GM19099 (cell line): Measurements from ENCODE around the gene ALDH8A1.

ENCODE experiments used
- POLR2A ChIP-seq: IDR thresholded peaks from 3 replicates; pipeline ENCODE4 v1.6.1; 2011; ENCODE audit warnings: low read depth; ENCODE audit not compliant: insufficient read length; ENCODE audit errors: extremely low read depth

The ALDH8A1 gene, protein sequence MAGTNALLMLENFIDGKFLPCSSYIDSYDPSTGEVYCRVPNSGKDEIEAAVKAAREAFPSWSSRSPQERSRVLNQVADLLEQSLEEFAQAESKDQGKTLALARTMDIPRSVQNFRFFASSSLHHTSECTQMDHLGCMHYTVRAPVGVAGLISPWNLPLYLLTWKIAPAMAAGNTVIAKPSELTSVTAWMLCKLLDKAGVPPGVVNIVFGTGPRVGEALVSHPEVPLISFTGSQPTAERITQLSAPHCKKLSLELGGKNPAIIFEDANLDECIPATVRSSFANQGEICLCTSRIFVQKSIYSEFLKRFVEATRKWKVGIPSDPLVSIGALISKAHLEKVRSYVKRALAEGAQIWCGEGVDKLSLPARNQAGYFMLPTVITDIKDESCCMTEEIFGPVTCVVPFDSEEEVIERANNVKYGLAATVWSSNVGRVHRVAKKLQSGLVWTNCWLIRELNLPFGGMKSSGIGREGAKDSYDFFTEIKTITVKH

DNA sequence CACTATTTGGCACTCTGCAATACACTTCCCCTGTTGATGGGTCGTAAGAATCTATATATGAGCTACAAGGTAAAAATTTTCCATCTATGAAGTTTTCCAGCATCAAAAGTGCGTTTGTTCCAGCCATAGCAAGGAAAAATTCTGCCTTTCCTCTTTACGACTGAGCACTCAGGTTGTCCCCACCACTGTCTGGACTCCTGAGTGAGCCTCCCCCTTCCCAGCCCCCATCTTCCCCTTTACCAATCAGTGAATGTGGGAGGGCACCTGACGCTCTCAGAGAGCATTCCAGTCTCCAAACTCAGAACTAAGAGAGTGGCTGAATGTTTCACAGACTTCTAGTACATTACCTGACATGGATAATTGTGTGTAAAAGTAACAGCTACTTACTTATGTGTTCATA, at the start of gene ALDH8A1:
ALDH8A1 (minus strand) TSS at position 175 of the 400 bp plus-strand sequence; CDS start at position 127, 48 bp downstream.
- no peak for TF ChIP-seq POLR2A

GRCh38 chr6:134999107-134999506, 49.2 kb upstream of the ALDH8A1 start:
- no peak for TF ChIP-seq POLR2A

DNA sequence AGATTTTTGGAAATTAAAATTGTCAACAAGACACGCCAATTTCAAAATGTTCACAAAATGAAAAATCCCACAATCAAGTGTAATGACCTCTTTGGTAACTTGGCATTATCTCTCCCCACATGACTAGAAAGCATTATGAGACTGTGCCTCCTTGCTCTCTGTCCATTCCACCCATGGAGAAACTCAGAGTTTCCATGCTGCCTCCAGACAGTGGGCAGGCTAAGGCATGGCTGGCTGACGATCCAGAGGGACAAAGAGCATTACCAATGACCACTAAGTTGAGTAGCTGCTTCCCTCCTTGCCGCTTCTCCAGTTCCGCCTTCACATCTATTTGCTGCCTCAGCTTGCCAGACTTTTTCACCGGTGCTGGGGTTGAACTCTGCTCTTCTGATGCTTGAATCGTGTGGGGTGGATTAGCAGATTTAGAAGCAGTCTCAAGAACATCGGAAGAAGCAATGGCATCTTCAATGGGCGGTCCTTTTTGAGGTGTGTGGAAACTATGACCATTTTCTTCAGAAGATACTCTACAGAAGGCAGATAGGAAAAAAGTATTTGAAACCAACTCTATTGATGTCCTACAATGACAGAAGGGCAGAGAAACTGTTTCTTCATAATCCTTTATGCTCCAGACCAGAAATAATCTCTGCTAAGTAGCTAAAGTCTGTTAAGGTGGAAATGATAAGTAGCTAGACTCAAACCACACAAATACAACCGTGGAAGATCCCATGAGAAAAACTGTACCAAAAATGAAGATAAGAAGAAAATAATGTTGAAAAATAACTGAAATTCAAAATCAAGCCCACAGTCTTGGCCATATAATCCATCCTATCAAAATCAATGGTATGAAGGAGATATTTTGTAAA, 47.5 kb upstream of the ALDH8A1 start:
- no peak for TF ChIP-seq POLR2A

DNA sequence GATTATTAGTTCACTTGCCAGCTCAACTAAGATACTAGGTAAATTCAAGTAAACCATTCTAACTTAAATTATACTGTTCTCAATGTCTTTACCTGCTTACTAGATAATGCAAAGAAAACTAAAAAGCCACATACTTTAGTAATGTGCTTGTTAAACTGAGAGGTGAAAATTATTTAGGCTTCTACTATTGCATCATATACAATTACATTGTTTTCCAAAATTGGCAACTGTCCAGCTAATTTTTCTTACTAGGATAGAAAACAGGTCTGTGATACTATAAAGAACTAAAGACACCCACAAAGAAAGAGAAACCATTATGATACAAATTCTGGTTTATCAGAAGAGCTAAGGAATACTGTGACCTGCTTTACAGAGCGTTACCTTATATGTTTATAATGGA, 45.6 kb upstream of the ALDH8A1 start:
- TF ChIP-seq POLR2A = no peak

GRCh38 chr6:134994431-134994830, 44.5 kb upstream of the ALDH8A1 start:
- no peak for TF ChIP-seq POLR2A

GRCh38 chr6:134992155-134992554, 42.3 kb upstream of the ALDH8A1 start:
- no peak for TF ChIP-seq POLR2A

DNA sequence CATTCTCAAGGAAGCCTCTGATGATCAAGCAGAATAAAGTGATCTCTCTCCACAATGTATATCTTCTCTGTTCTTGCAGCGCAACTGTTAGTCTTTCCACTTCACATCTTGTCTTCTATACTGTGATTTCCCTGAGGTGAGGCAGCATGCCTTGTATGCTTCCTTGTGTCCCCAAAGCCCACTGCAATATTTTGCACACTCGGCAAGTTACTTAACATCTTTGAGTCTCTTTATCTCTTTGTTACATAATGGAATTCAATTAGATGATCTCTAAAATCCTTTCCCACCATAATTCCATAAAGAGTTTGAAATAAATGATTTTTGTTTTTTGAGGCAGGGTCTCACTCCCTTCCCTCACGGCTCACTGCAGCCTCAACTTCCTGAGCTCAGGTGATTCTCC, 40.4 kb upstream of the ALDH8A1 start:
- TF ChIP-seq POLR2A = no peak

GRCh38 chr6:134984821-134985220, 34.9 kb upstream of the ALDH8A1 start:
- no peak for TF ChIP-seq POLR2A

DNA sequence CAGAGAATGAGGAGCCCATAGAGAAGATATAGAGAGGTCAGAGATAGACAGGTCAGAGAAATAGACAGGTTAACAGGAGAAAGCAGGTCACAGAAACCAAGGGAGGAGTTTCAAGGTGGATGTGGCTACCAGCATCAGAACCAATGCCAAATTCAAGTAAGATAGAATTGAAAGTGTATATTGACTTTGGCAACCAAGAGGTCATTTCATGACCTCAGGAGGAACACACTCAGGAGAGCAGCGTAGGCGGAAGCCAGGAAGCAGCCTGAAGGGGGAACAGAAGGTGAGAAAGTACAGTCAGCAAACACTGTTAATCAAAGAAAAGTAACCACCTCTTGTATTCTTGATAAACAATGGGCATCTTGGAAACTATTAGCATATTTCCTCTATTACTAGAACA, 33.9 kb upstream of the ALDH8A1 start:
- no peak for TF ChIP-seq POLR2A

DNA sequence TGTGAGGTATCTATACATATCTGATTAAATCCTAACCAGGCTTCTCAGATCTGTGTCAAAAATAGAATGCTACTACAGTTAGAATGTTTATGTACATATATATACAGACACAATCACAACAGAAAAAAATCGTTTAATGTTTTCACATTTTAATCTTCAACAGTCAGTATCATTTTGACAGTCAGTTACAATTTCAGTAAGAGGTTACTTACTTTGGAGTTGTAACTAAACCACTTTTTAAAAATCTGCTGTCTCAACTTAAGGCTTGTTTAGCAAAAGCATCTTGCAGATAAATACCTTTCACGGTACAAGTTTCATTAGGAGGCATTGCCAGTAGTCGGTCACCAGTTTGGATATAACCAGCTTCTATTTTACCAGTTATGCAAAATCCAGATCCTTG, 32.3 kb upstream of the ALDH8A1 start:
- no peak for TF ChIP-seq POLR2A

GRCh38 chr6:134980846-134981245, 30.9 kb upstream of the ALDH8A1 start:
- TF ChIP-seq POLR2A = no peak

DNA sequence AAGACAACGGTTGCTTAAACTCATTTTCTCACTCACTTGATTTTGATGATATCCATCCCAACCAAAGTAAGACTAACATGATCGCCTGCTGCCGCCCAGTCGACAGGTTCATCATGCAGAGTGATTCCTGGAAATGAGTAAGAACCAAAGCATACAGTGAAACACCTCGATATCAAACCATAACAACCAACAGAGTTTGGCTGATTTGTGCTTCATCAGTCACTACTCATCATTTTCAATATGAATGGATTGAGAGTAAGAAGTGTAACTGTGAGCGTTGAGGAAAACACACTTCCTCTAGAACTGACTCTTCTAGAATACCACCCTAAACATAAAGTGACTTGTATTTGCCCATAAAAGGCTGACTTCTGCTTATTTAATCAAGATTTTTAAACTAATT, 29.2 kb upstream of the ALDH8A1 start:
- no peak for TF ChIP-seq POLR2A

DNA sequence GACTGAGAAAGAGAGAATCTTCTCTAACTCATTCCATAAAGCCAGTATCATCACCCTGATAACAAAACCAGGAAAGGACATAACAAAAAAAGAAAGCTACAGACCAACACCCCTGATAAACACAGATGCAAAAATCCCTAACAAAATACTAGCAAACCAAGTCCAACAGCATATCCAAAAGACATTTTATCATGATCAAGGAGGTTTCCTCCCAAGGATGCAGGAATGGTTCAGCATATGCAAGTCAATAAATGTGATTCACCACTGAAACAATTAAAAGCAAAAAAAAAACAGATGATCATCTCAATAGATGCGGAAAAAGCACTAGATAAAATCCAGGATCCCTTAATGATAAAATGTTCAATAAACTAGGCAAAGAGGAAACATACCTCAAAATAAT, 24.5 kb upstream of the ALDH8A1 start:
- TF ChIP-seq POLR2A = no peak

- no peak for TF ChIP-seq POLR2A
These were observed 17.8 kb upstream of the ALDH8A1 start for GRCh38 chr6:134967711-134968110.

- no peak for TF ChIP-seq POLR2A
These were observed 14.7 kb upstream of the ALDH8A1 start for GRCh38 chr6:134964451-134965203.
